Liver (tissue), 9 donors: ENCODE data around the gene DCST2. TPM values are rescaled to one million over a fixed set of nuclear protein-coding genes. Genes with fewer than 3 reads are reported as not detected.

ENCODE experiments used
- DNase-seq: peaks from one replicate; pipeline ENCODE4 v3.0.0-alpha.2; 2017; ENCODE audit warnings: low spot score
- H3K27ac ChIP-seq, 2 donors: one replicate each; pipeline ENCODE4 v1.7.0; 2013; ENCODE audit warnings: inconsistent platforms in 2 of 2, low read length in 2 of 2, control low read depth in 1 of 2, low read depth in 1 of 2, mild to moderate bottlenecking in 1 of 2
- H3K27me3 ChIP-seq, 4 donors: one replicate each; pipeline versions ENCODE4 v1.6.1 to v1.7.0; 2013; ENCODE audit warnings: low read length in 3 of 4, inconsistent platforms in 1 of 4, mild to moderate bottlenecking in 1 of 4, moderate library complexity in 1 of 4; ENCODE audit not compliant: control insufficient read depth in 4 of 4, insufficient read depth in 4 of 4
- H3K36me3 ChIP-seq, 4 donors: one replicate each; pipeline versions ENCODE4 v1.6.1 to v1.7.0; 2013; ENCODE audit warnings: low read length in 3 of 4, mild to moderate bottlenecking in 3 of 4, low read depth in 1 of 4, moderate library complexity in 1 of 4; ENCODE audit not compliant: control insufficient read depth in 4 of 4, insufficient read depth in 3 of 4
- H3K4me1 ChIP-seq, 4 donors: one replicate each; pipeline versions ENCODE4 v1.6.1 to v1.7.0; 2013; ENCODE audit warnings: low read length in 3 of 4, mild to moderate bottlenecking in 3 of 4, moderate library complexity in 1 of 4; ENCODE audit not compliant: control insufficient read depth in 4 of 4, insufficient read depth in 4 of 4
- H3K4me3 ChIP-seq, 3 donors: one replicate each; pipeline versions ENCODE4 v1.6.1 to v1.7.0; 2013; ENCODE audit warnings: low read length in 3 of 3, control low read depth in 1 of 3, low read depth in 1 of 3, mild to moderate bottlenecking in 1 of 3
- H3K9ac ChIP-seq, 2 donors: one replicate each; pipeline ENCODE4 v1.7.0; 2013; ENCODE audit warnings: low read length in 2 of 2, mild to moderate bottlenecking in 2 of 2, moderate library complexity in 2 of 2, control low read depth in 1 of 2, low read depth in 1 of 2
- H3K9me3 ChIP-seq, 4 donors: one replicate each; pipeline versions ENCODE4 v1.6.1 to v1.7.0; 2013; ENCODE audit warnings: low read length in 3 of 4; ENCODE audit not compliant: control insufficient read depth in 4 of 4
- EGR1 ChIP-seq, 2 donors: IDR thresholded peaks; 2 replicates each; pipeline ENCODE4 v1.6.1; 2016 to 2018; ENCODE audit warnings: antibody characterized with exemption in 2 of 2, low read depth in 2 of 2
- FOXA1 ChIP-seq: IDR thresholded peaks from 2 replicates; pipeline ENCODE4 v1.6.1; 2016; ENCODE audit warnings: antibody characterized with exemption
- FOXA2 ChIP-seq: IDR thresholded peaks from 2 replicates; pipeline ENCODE4 v1.6.1; 2016; ENCODE audit warnings: antibody characterized with exemption
- GABPA ChIP-seq, 2 donors: IDR thresholded peaks in 1 of 2; conservative IDR thresholded peaks in 1 of 2; 2 replicates each; pipeline ENCODE4 v1.6.1; 2016; ENCODE audit warnings: antibody characterized with exemption in 2 of 2, mild to moderate bottlenecking in 1 of 2, moderate library complexity in 1 of 2
- HNF4A ChIP-seq, 2 donors: conservative IDR thresholded peaks; 2 replicates each; pipeline ENCODE4 v1.6.1; 2016; ENCODE audit warnings: antibody characterized with exemption in 2 of 2, mild to moderate bottlenecking in 2 of 2
- HNF4G ChIP-seq: IDR thresholded peaks from 2 replicates; pipeline ENCODE4 v1.6.1; 2016; ENCODE audit warnings: antibody characterized with exemption
- JUND ChIP-seq, 2 donors: IDR thresholded peaks; 2 replicates each; pipeline ENCODE4 v1.6.1; 2016; ENCODE audit warnings: antibody characterized with exemption in 2 of 2
- RAD21 ChIP-seq, 2 donors: IDR thresholded peaks; 2 replicates each; pipeline ENCODE4 v1.6.1; 2016; ENCODE audit warnings: antibody characterized with exemption in 2 of 2, mild to moderate bottlenecking in 2 of 2
- RXRA ChIP-seq, 2 donors: IDR thresholded peaks; 2 replicates each; pipeline ENCODE4 v1.6.1; 2017 to 2018; ENCODE audit warnings: antibody characterized with exemption in 2 of 2, mild to moderate bottlenecking in 1 of 2
- SP1 ChIP-seq: IDR thresholded peaks from 2 replicates; pipeline ENCODE4 v1.6.1; 2018; ENCODE audit warnings: antibody characterized with exemption, mild to moderate bottlenecking
- TAF1 ChIP-seq: conservative IDR thresholded peaks from 2 replicates; pipeline ENCODE4 v1.6.1; 2016; ENCODE audit warnings: antibody characterized with exemption, mild to moderate bottlenecking
- WGBS: extraction: QIAGEN DNeasy Blood & Tissue Kit; methylation state at CpG from one replicate; pipeline ENCODE4 v1.1.7; 2013; 5-methylcytosine and 5-hydroxymethylcytosine counted together
- polyA plus RNA-seq, 2 donors: library from polyadenylated mRNA; stranded (reverse) in 1 of 2; unstranded in 1 of 2; fragments of 200-250 nt in 1 of 2; fragments of >200 nt in 1 of 2; fragmentation: Nextera tagmentation in 1 of 2; extraction: Ambion mirVana in 1 of 2; gene quantifications; one replicate each; pipeline versions ENCODE4 v1.2.1 to v1.2.3, GENCODE V29; 2013 to 2015
- total RNA-seq, 2 donors: library from RNA; depleted of rRNA; stranded (reverse); fragments of >200 nt; gene quantifications; one replicate each; pipeline ENCODE4 v1.2.3, GENCODE V29; 2014
- TF ChIP-seq, protein P1 (sequence below): fragments of 150-350 bp; IDR thresholded peaks from 2 replicates; pipeline ENCODE4 v1.5.1; 2017; ENCODE audit warnings: improper control_type of control experiment, low read depth, low read length; ENCODE audit not compliant: missing input control
- TF ChIP-seq, protein P2 (sequence below): IDR thresholded peaks from 2 replicates; pipeline ENCODE4 v1.6.1; 2016; ENCODE audit warnings: antibody characterized with exemption
- donor health status: healthy.
- donor health status: healthy.
- donor health status: healthy.
- donor health status: healthy.
- donor health status: healthy.

DCST2 gene
- total and polyA plus RNA-seq, 4 donors, result 0.25 to 0.53 (median 0.27) TPM; not detected in 1

DNA sequence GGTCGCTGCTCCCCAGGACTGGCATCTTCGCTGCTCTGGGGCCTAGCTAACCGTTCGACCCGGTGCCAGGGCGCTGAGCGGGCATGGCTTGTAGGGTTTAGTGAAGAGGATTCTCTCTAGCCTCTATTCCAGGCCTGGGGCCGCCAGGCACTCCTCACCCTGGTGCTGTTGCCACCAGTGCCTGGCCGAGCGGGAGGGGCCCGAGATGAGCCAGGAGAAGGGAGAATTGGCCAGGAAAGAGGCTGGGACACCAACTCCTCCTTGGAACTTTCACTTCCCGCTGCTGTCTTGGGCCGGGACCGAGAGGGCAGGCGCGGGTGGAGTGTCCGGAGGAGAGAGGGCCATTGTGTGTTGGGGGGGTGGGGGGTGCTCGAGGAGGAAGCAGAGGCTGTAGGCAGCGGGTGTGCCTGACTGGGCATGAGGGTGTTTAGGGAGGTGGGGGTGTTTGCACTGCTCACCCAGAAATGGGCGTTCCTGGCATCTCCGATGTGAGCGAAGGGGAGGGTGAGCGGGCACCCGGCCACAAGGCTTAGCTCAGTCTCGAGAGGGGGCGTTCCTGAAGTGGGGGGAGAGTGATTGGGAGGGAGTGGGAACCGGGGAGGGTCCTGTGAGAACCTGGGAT, 18.3 kb upstream of the DCST2 start:
- H3K27ac ChIP-seq, result peak overlapping the region; percentile 60 to 80
- no peaks in the 10 kb centered on the region for H3K27me3 ChIP-seq
- H3K4me3 ChIP-seq, result peak overlapping the region; percentile 12 to 75 (median 67)
- no peaks in the 10 kb centered on the region for H3K9me3 ChIP-seq
- 5% methylated on average over 27 of the region's 27 CpGs for whole genome bisulfite sequencing
- DNase-seq, result no peak
- peaks cover 0 to 4% (median 2%) of the 10 kb centered on the region in 4 donors for H3K36me3 ChIP-seq
- peaks cover 9 to 51% (median 28%) of the 10 kb centered on the region in 4 donors for H3K4me1 ChIP-seq
- no peak for TF ChIP-seq FOXA1
- no peak for TF ChIP-seq GABPA (IDR thresholded peaks at IDR 0.05 in 1 of 2, conservative IDR thresholded peaks at IDR 0.05 in 1 of 2)
- no peak for TF ChIP-seq HNF4G
- TF ChIP-seq, protein P1, sequence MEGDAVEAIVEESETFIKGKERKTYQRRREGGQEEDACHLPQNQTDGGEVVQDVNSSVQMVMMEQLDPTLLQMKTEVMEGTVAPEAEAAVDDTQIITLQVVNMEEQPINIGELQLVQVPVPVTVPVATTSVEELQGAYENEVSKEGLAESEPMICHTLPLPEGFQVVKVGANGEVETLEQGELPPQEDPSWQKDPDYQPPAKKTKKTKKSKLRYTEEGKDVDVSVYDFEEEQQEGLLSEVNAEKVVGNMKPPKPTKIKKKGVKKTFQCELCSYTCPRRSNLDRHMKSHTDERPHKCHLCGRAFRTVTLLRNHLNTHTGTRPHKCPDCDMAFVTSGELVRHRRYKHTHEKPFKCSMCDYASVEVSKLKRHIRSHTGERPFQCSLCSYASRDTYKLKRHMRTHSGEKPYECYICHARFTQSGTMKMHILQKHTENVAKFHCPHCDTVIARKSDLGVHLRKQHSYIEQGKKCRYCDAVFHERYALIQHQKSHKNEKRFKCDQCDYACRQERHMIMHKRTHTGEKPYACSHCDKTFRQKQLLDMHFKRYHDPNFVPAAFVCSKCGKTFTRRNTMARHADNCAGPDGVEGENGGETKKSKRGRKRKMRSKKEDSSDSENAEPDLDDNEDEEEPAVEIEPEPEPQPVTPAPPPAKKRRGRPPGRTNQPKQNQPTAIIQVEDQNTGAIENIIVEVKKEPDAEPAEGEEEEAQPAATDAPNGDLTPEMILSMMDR, result no peak
- no peak for TF ChIP-seq RAD21 (IDR thresholded peaks at IDR 0.05)
- TF ChIP-seq RXRA (IDR thresholded peaks at IDR 0.05), result no peak
- no peak for TF ChIP-seq JUND (IDR thresholded peaks at IDR 0.05)
- TF ChIP-seq, protein P2, sequence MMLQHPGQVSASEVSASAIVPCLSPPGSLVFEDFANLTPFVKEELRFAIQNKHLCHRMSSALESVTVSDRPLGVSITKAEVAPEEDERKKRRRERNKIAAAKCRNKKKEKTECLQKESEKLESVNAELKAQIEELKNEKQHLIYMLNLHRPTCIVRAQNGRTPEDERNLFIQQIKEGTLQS, result no peak
- no peak for TF ChIP-seq FOXA2
- TF ChIP-seq HNF4A (conservative IDR thresholded peaks at IDR 0.05), result no peak
- TF ChIP-seq TAF1, result no peak
- peak overlapping the region; percentile 46 to 50 for H3K9ac ChIP-seq

DNA sequence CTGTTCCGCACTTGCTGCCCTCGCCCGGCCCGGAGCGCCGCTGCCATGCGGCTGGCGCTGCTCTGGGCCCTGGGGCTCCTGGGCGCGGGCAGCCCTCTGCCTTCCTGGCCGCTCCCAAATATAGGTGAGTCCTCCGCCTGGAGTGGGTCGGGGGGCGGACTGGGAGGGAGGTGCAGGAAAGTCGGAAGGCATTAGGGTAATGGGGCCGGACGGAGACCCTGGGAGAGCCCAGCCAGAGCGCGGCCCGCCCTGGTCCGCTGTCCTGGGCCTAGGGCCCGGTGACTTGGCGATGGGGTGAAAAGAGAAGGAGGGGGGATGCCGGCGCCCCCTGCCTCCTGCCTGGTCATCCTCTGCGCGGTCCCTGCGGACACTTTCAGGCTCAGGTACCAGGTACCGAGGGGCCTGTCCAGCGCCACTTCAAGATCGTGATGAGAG, 17.8 kb upstream of the DCST2 start:
- Histone ChIP-seq H3K4me1 (peaks cover 9 to 51% (median 28%) of the 10 kb centered on the region in 4 donors), H3K27ac (peak overlapping the region; percentile 60 to 80), H3K27me3 (no peaks in the 10 kb centered on the region), H3K36me3 (peaks cover 0 to 3% (median under 1%) of the 10 kb centered on the region in 4 donors), H3K9ac (peak overlapping the region; percentile 46 to 50), H3K9me3 (no peaks in the 10 kb centered on the region), H3K4me3 (peak overlapping the region; percentile 12 to 75 (median 67))
- DNase-seq, result no peak
- no peak for TF ChIP-seq FOXA2
- TF ChIP-seq HNF4G, result no peak
- no peak for TF ChIP-seq EGR1 (IDR thresholded peaks at IDR 0.05; ENCODE audit: low read depth in 2 of 2)
- no peak for TF ChIP-seq GABPA (IDR thresholded peaks at IDR 0.05 in 1 of 2, conservative IDR thresholded peaks at IDR 0.05 in 1 of 2)
- TF ChIP-seq SP1, result no peak
- TF ChIP-seq, protein P1, result no peak
- TF ChIP-seq TAF1, result no peak
- under 1% methylated on average over 31 of the region's 31 CpGs for WGBS
